GM21390 (cell line): ENCODE measurements around the gene KLHL36.
"Not testable (repeated sequence)": the region's sequence is repeated elsewhere in the genome, so short reads cannot be mapped to it uniquely, and the experiment has no call there.

Source experiments
- ATAC-seq: cut with Tn5 transposase; IDR thresholded peaks from one replicate; pipeline ENCODE4 v1.9.1; 2021; ENCODE audit not compliant: unreplicated experiment

The KLHL36 gene

DNA sequence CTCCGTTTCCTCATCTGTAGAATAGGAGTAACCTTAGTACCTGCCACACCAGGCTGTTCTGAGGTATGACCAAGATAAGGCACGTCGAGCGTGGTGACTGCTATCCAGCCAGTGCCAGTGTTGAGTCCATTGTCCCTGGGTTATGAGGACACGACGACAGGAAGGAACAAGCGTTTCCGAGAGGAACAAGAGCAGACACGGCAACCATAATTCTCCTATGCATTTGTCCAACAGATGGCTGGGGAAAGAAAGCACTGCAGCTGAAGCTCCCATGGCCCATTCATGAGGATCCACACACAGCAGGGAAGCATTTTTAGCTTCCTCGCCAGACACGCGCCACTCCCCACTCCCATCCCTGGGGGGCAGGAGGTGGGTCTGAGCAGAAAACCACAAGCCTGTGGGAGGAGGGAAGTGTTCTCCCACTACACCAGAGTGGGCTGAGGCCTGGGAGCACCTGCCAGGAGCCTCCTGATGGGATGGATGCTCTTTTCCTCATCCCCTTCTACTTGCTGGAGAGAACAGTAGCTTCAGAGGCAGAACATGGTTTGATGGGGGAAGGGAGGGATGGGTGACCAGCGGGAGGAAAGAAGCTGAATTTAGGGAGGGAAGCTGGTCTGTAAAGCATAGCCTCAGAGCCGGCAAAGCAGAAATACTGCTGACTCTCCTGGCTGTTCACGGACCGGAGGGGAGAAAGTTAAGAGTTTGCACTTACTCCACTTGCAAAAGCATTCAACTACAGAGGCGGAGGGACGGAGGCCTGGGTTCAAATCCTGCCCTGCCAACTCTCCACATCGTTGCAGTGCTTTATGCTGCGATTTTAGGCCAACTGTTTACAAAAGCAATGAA lies 33.1 kb upstream of the KLHL36 start:
- no peak for ATAC-seq

DNA sequence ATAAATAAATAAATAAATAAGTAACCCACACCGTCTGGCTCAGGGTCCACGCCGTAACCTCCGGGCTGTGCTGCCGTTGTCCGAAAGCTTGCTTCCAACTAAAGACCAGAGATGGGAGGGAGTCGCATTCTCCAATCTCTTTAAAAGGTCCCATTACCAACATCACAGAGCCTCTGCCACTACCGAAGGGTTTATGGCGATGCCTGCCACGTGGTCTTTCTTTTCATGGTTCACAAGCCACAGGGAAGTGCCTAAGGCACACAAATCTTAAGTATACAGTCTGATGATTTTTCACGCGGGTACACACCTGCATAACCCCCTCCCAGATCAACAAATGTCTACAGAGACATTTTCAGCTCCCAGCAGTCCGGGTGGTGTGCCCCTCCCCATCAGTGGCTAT lies 31.8 kb upstream of the KLHL36 start:
- no peak for ATAC-seq

DNA sequence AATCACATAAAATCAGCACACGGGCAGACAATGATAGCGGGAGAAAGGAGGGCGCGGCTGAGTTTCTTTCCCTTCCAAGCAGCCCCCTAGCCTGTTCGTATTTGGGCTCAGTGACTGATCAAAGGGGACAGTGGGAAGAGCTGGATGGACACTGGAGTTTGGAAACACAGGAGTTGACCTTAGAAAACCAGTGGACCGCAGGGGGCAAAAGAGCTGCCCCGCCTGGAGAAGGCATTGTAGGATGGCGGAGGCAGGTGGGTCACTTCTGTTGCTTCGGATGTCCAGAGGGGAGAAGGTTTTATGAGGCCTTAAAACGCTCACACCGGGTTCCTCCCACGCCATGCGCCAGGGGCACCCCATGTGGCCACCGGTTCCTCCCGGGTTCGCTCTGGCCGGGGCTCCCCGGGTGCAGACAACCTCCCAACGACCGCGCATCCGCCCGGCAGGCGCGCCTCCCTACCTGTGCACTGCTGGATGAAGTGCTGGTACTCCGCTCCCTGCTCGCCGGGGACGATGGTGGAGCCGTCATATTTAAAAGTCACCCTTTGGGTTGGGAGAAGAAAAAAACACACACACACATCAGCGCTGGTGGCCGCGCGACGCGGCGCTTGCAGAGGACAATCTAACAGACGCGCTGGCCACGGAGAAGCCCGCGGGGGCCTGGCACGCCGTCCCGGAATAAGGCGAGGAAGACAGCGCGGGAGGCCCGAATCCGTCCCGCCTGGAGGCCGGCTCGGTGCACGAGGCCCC lies 31.1 kb upstream of the KLHL36 start:
- peak; percentile 36 for ATAC-seq

DNA sequence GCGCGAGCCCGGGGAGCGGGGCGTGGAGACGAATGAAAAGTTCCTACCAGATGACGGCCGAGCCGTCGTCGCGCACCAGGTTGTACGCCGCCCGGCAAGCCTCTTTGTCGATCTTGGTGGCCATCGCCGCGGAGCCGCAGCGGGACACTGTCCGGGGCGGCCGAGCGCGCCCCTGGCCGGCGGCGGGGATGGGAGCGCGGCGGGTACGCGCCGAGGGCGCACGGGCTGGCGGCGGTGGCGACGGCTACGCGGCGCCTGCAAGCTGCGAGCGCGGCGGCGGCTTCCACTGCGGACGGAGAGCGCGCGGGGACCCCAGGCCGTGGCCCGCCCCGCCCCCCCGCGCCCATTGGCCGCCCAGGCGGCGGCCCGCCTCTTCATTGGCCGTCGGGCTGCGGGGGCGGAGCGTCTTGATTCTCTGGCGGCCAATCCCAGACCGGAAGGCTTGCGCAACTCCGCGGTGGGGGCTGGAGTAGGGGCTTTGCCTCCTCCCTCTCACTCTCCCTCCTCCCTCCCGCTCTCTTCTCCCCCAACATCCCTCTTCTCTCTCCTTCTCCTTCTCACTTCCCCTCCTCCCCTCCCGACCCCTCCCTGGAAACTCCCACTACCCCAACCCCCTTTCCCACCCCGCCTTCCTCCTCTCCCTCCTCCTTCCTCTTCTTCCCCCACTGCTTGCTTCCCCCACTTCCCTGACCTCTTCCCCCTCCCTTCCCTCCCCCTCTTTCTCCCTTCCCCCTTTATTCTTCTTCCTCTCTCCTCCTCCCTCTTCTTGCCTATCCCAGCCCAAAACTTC lies 30.3 kb upstream of the KLHL36 start, which contains the start of gene COTL1:
TSS of gene COTL1 (minus strand) at position 288 of the 790 bp plus-strand sequence. CDS start at position 124, 164 bp downstream.
- ATAC-seq = peak; percentile 78

DNA sequence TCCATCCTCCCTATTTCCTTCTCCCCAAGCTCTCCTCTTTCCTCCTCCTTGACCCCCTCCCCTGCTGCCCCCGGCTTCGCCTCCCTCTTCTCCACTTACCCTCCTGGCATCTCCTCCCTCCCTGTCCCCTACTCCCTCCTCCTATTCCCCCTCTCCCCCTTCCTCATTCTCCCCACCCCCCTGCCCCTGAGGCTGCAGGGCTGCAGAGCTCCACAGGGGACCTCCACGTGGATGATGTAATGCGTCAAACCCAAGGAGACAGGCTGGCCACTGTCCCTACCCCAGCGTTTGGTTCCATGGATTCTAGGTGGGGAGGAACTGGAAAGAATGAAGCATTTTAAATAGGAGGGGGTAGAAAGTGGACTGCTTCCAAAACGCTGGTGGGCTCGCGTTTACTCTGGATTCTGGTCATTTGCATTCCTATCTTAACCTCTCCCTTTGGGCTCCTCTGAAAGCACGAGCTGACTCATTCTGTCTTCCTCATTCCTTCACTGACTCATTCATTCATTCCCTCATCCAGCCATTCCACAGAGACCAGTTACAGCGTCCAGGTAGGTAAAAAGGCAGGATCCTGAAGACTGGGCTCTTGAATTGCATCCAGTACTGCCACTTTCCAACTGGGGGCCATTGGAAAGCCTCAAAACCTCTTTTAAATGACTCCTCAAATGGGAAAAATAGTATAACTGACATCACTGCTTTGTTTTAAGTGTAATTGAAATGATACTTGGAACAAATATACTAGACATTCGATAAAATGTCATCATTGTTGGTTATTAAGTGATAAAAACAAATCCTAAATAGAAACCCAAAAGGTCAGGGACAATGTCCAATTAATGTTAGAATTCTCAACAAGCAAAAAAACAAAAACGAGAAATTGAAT lies 29.5 kb upstream of the KLHL36 start:
- ATAC-seq = no peak

DNA sequence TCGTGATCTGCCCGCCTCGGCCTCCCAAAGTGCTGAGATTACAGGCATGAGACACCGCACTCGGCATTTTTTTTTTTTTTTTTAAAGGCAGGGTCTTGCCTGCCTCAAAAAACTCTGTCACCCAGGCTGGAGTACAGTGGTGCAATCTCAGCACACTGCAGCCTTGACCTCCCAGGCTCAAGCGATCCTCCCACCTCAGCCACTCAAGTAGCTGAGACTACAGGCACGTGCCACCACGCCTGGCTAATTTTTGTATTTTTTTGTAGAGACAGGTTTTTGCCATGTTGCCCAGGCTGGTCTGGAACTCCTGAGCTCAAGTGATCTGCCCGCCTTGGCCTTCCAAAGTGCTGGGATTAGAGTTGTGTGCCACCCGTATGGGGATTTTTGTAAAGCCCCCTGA lies 27.4 kb upstream of the KLHL36 start:
- not testable (repeated sequence) for ATAC-seq

DNA sequence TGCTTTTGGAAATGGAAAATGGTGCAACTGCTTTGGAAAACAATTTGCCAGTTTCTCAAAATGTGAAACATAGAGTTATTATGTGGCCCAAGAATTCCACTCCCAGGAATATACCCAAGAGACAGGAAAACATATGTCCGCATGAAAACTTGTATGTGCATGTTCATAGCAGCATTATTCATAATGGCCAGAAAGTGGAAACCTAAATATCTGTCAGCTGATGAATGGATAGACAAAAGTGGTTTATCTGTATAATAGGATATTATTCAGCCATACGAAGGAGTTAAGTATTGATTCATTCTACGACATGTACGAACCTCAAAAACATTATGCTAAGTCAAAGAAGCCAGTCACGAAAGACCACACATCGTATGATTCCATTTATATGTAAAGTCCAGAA lies 22.8 kb upstream of the KLHL36 start:
- ATAC-seq = no peak

DNA sequence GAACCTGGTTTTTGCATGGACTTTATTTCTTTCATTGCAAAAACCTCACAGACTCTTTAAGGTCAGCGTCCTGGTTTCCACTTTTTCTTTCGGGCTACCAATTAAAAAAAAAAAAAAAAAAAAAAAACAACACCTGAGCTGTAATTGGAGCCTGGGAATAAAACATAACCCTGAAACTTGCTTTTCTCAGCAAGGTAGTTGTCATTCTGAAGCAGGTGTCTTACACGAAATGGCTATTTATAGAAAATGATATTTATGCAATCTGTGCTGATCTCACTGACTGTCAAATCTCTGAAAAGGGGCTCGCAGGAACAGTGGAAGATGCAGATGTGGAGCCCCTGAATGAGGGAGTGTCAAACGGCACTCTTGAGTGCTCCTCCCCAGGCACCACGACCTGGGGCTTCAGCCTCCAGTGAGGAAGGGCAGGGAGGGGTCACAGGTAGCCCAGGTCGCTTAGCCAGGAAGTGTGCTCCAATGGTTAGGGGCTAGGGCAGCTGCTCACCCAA lies 20.0 kb upstream of the KLHL36 start:
- no peak for ATAC-seq

DNA sequence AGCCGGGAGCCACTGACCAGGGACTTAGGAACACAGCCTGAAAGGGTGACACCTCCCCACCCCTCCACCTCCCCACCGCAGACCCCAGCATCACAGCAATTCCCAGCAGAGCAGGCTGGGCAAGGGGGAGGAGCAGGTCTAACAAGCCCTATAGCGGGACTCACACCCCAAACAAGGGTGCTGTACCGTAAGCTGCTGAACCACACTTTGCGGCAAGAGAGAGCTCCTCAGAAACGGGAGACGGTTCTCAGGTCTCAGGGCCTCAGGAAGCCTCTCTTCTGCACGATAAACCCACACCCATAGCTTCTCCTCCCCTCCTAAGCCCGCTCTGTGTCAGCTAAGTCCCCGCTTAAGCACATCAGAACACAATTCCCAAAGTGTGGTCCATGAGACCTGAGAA lies 18.7 kb upstream of the KLHL36 start:
- no peak for ATAC-seq

DNA sequence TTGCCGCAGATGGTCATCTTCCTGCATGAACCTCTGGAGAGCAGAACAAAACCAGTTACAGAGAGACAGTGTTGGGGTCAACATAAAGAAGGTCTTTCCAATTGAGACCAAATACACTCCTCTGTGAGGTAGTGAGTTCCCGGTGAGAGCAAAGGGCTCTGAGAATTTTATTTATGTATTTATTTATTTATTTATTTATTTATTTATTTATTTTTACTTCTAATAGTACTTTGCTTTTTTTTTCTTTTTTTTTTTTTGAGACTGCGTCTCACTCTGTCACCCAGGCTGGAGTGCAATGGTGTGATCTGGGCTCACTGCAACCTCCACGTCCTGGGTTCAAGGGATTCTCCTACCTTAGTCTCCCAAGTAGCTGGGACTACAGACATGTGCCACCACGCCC lies 18.3 kb upstream of the KLHL36 start:
- ATAC-seq = no peak

DNA sequence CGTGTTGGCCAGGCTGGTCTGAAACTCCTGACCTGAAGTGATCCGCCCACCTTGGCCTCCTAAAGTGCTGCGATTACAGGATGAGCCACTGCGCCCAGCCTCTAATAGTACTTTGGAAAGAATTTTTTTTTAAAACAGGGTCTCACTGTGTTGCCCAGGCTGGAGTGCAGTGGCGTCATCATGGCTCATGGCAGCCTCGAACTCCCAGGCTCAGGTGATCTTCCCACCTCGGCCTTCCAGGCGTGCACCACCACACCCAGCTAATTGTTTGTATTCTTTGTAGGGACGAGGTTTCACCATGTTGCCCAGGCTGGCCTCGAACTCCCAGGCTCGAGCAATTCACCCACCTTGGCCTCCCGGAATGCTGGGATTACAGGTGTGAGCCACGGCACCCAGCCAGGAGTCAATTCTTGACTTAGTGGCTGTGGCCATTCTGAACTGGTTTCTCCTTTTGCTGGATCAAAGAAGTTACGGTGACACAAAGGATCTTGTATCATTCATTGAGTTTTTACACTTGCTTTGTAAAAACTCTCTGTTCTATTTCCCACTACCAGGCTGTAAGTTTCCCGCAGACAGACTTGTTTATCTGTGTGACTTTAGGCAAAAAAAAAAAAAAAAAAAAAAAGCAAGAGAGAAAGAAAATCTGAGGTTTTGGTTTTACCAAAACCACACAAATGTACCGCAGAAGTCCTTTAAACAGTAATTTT lies 17.7 kb upstream of the KLHL36 start:
- no peak for ATAC-seq

DNA sequence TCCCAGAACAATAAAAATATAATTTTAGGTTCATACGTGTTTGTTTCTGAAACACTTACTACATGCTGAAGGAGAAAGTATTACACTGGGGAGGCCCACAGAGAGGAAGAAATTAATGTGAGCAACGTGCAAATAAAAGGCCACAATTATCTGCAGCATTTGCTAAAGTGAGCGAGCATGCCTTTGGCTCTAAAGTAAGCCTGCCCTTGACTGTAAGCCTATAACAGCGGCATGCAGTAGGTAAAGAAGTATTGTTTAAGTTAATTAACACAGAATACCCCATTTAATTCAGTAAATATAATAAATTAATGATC lies 17.2 kb upstream of the KLHL36 start:
- ATAC-seq = no peak

DNA sequence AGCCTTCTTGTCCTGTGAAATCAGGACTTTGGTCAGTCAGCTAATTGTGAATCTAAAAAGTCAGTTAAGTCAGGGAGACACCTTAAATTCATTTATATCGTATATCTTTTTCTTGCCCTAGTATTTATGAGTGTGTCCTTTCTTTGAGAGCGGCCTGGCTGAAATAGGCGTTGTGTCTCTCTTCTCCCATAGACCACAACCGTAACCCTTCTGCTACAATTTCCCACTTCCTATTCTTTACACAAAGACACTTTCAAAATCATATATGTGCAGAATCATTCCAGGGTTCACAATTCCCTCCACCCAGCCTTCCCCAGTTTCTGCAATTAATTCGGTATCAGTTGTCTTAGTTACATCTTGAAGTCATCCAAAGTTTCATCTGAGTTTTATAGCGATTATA lies 16.4 kb upstream of the KLHL36 start:
- ATAC-seq = no peak

DNA sequence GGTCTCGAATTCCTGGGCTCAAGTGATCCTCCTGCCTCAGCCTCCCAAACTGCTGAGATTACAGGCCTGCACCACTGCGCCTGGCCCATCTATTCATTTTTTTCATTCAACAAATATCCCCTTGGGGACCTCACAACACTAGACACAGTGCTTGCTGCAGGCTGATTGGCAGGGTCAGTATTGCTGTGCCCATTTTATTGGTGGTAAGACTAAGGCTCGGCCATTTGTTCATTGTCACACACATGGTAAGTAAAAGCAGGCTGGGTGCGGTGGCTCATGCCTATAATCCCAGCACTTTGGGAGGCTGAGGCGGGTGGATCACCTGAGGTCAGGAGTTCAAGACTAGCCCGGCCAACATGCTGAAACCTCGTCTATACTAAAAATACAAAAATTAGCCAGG lies 15.4 kb upstream of the KLHL36 start:
- ATAC-seq = not testable (repeated sequence)

DNA sequence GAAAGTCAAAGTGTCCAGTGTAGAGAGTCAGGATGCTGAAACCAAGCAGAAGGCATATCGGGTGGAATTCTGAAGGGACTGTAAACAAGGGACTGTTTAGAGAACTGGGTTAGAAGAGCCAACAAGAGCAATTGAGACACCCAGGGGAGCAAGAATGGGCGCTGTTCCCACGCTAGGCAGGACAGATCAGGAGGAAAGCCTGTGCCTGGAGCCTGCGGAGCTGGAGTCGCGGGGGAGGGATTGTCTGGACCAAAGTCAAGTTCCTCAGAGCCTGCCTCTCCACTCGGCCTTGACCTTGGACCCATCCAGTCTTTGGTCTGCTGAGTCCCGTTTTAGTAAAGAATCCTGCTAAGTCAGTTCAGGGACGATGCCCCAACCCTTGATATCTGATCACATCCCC lies 14.7 kb upstream of the KLHL36 start:
- ATAC-seq = no peak

DNA sequence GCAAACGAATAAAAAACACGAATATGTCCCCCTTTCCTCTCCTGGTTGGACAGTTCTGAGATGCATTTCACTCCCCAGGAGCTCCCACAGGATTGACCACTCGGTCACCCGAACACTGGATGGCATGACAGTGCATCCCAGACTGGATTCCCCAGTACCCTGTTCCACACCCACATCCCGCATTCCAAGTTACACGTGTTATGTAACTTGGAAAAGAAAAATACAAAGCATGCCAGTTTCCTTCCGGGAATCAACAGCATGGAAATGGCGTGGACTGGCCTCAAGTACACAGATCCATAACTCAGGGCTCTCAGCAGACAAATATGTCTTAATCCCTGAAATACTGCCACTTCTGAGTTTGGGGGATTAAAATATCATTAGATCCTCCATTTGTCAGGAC lies 12.6 kb upstream of the KLHL36 start:
- ATAC-seq = no peak

DNA sequence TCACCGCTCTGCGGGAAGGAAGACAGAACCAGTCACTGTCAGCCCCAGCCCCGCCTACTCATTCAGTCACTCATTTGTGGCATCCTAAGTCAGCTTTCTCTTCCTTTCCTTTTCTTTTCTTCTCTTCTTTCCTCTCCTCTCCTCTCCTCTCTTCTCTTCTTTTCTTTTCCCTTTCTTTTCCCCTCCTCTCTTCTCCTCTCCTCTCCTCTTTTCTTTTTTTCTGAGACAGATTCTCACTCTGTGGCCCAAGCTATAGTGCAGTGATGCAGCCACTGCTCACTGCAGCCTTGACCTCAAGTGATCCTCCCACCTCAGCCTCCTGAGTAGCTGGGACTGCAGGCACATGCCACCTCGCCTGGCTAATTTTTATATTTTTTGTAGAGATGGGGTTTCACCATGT lies 10.6 kb upstream of the KLHL36 start:
- ATAC-seq = no peak

DNA sequence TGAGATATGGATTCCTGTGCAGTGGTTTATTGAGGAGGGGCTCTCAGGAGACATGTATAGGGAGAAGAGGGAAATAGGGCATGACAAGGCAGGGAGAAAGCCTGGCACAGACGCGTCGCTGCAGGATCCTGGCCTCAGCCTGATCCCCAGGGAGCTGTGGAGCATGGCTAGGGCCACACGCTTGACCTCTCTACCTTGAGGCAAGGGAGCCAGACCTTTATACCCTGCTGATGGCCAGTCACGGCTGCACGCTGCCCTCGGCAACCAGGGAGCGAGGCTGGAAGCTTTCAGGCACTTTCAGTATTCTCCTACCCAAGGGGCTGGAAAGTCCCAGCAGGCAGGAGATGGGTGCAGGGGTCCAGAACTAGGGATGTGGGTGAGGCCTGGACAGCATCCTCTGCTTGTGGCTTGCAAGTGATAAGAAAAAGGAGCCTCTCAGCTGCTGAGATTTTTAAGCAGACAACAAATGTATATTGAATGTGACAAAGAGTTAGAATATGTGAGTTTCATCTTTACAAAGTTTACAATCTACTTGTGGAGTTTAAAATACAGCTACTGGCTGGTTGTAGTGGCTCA lies 10.0 kb upstream of the KLHL36 start:
- ATAC-seq = no peak

DNA sequence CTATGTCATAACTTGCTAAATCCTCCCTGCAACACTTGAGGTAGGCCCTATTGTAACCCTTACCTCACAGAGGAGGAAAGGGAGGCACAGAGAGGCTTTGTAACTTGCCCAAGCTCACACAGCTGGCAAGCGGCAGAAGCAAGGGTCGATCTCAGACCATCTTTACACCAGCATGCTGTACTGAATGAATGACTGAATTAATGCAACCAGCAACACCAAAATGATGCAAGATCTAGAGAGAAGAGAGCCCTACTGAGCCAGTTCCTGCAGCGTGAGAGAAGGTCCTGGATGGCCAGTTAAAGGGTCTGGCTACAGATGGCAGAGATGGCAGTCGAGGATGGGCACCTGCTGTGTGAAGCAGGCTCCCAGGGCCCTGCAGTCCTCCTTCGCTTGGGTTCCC lies 8.2 kb upstream of the KLHL36 start:
- ATAC-seq = no peak
